Tibial artery (tissue), 4 donors: ENCODE results near the gene OBSCN.

Experiments used
- DNase-seq, 2 donors: peaks; one replicate each; pipeline ENCODE4 v3.0.0-alpha.2; 2019
- H3K27ac ChIP-seq, 2 donors: fragments of 200-600 bp; sonication (generic) in 1 of 2; 1 replicate in 1 of 2; 2 replicates in 1 of 2; pipeline ENCODE4 v1.5.1; 2018 to 2019; ENCODE audit warnings: mild to moderate bottlenecking in 1 of 2
- H3K27me3 ChIP-seq, 2 donors: fragments of 200-600 bp; sonication (generic) in 1 of 2; one replicate each; pipeline versions ENCODE4 v1.5.1 to v1.6.0; 2016 to 2019
- H3K36me3 ChIP-seq, 3 donors: fragments of 200-600 bp; sonication (generic) in 2 of 3; one replicate each; pipeline ENCODE4 v1.5.1; 2016 to 2019; ENCODE audit warnings: mild to moderate bottlenecking in 2 of 3
- H3K4me1 ChIP-seq, 4 donors: fragments of 200-600 bp; sonication (generic) in 2 of 4; 1 replicate in 3 of 4; 2 replicates in 1 of 4; pipeline ENCODE4 v1.5.1; 2016 to 2019
- H3K4me3 ChIP-seq, 2 donors: fragments of 200-600 bp; sonication (generic) in 1 of 2; 1 replicate in 1 of 2; 2 replicates in 1 of 2; pipeline ENCODE4 v1.5.1; 2018 to 2019; ENCODE audit warnings: mild to moderate bottlenecking in 2 of 2
- H3K9me3 ChIP-seq, 3 donors: fragments of 200-600 bp; sonication (generic) in 1 of 3; one replicate each; pipeline ENCODE4 v1.5.1; 2016 to 2019
- CTCF ChIP-seq, 2 experiments: fragments of 200-600 bp in 1 of 2; fragments of 450-650 bp in 1 of 2; IDR thresholded peaks; one replicate each; pipeline ENCODE4 v1.5.1; 2017 to 2019; ENCODE audit warnings: antibody characterized with exemption in 2 of 2, mild to moderate bottlenecking in 1 of 2, moderate library complexity in 1 of 2
- intact Hi-C: fragments of 100-400 bp; cut with DNase I; formaldehyde crosslinking; loops from one replicate; pipeline ENCODE4 v1.15.0; 2023; ENCODE audit warnings: low total_unique reads

The OBSCN gene

GRCh38 chr1:228371741-228372182, 163.9 kb downstream of the OBSCN start:
- Histone ChIP-seq H3K36me3 (no peaks in the 10 kb centered on the region), H3K27ac (no peak overlapping the region), H3K27me3 (peaks cover 0 to 60% of the 10 kb centered on the region in 2 donors), H3K4me3 (no peak overlapping the region), H3K4me1 (peaks cover 0 to 18% (median 15%) of the 10 kb centered on the region in 4 donors), H3K9me3 (no peaks in the 10 kb centered on the region)
- intact Hi-C loops = loop anchor here (10.0 kb wide), 1 partner anchor 113 kb away; the partner anchor contains the start of gene RNF187
- no peak for TF ChIP-seq CTCF (IDR thresholded peaks at IDR 0.05)
- no peak for DNase-seq

- Histone ChIP-seq H3K27ac (no peak overlapping the region), H3K4me1 (peaks cover 0 to 18% (median 15%) of the 10 kb centered on the region in 4 donors), H3K4me3 (no peak overlapping the region), H3K27me3 (peaks cover 0 to 54% of the 10 kb centered on the region in 2 donors), H3K9me3 (no peaks in the 10 kb centered on the region), H3K36me3 (no peaks in the 10 kb centered on the region)
- DNase-seq = peak in 1 of 2 donors; percentile 61
- intact Hi-C loops = loop anchor here (10.0 kb wide), 1 partner anchor 112 kb away; the partner anchor contains the start of gene RNF187
- no peak for TF ChIP-seq CTCF (IDR thresholded peaks at IDR 0.05)
These were observed 164.5 kb downstream of the OBSCN start for GRCh38 chr1:228372183-228373003.

DNA sequence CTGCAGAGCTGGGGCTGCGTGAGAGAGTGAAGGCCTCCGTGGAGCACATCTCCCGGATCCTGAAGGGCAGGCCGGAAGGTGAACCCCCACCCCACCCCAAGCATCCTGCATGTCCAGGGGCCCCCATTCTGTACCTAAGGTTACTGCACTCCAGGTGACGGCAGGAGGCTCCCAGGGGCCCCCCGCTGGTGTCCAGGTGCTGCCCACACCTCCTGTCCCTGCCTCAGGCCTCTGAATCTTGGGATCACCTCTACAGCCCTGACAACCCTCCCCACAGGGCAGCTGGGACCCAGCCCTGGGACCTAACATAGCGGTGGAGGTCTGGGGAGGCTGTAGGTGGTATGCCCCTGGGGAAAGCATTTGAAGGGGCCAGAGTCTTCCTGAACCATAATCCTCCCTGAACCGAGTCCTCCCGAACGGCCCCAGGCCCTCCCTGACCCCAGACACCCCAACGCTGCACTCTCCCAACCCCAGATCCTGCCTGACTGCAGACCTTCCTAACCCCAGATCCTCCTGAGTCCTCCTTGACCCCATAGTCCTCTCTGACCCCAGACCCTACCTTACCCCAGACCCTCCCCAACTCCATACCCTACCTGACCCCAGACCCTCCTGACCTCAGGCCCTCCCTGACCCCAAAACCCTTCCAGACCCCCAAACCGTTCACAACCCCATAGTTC, 165.3 kb downstream of the OBSCN start:
- no peaks in the 10 kb centered on the region for H3K36me3 ChIP-seq
- peak in 1 of 2 donors; percentile 61 for DNase-seq
- peaks cover 0 to 23% (median 17%) of the 10 kb centered on the region in 4 donors for H3K4me1 ChIP-seq
- no peak for TF ChIP-seq CTCF (IDR thresholded peaks at IDR 0.05)
- H3K4me3 ChIP-seq = no peak overlapping the region
- H3K27me3 ChIP-seq = peaks cover 0 to 46% of the 10 kb centered on the region in 2 donors
- intact Hi-C loops = loop anchor here (10.0 kb wide), 1 partner anchor 112 kb away; the partner anchor contains the start of gene RNF187
- H3K9me3 ChIP-seq = no peaks in the 10 kb centered on the region
- peak overlapping the region in 1 of 2 donors; percentile 69 for H3K27ac ChIP-seq

DNA sequence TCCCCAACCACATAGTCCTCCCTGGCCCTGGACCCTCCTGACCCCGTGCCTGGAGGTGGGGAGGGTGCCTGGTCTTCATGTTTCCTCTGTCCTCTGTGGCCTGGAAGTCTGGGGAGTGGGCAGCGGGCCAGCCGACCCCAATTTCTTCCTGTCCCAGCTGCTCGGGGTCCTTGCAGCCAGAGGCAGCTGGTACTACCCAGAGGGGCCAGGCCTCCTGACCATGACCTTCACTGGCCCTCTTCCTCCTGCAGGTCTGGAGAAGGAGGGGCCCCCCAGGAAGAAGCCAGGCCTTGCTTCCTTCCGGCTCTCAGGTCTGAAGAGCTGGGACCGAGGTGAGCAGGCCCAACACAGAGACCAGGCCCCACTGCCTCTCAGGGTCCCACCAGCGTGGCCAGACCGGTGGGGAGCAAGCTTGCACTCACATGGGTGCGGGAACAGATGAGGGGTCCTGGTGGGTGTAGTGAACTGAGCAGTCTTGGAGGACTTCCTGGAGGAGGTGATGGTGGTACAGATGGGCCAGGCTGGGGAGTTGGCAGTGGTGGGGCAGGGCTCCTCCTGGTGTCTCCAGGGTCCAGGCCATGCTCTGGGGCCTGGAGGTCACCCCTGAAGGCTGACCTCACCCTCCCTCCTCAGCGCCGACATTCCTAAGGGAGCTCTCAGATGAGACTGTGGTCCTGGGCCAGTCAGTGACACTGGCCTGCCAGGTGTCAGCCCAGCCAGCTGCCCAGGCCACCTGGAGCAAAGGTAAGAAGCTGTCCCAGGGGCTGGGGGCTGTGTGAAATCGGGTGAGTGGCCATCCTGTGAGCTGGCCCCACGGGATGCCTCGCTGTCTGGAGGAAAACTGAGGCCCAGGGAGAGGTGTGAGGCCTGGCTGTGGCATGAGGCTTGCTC, 166.1 kb downstream of the OBSCN start:
- Histone ChIP-seq H3K4me3 (no peak overlapping the region), H3K27me3 (peaks cover 0 to 39% of the 10 kb centered on the region in 2 donors), H3K9me3 (no peaks in the 10 kb centered on the region), H3K36me3 (no peaks in the 10 kb centered on the region), H3K27ac (peak overlapping the region; percentile 69 to 72), H3K4me1 (peaks cover 0 to 31% (median 23%) of the 10 kb centered on the region in 4 donors)
- TF ChIP-seq CTCF (IDR thresholded peaks at IDR 0.05) = no peak
- intact Hi-C loops = loop anchor here (10.0 kb wide), 1 partner anchor 111 kb away; the partner anchor contains the start of gene RNF187
- DNase-seq = peak in 1 of 2 donors; percentile 67
